AG04450 (cell line): Measurements from ENCODE around the gene NIPAL4. TPM values are rescaled to one million over a fixed set of nuclear protein-coding genes. Genes with fewer than 3 reads are reported as not detected.

Experiments used
- CTCF ChIA-PET: fragments of 300-600, 350-600 bp; formaldehyde crosslinking; extraction: SDS; loops from one replicate; lab custom pipeline; 2022; ENCODE audit warnings: antibody characterized with exemption, inconsistent platforms; lab: Charles Lee
- POLR2A ChIA-PET: fragments of 350-600 bp; formaldehyde crosslinking; extraction: SDS; loops from one replicate; lab custom pipeline; 2021; ENCODE audit warnings: antibody characterized with exemption, inconsistent platforms; lab: Yijun Ruan, JAX
- DNase-seq: peaks from one replicate; pipeline ENCODE4 v3.0.0-alpha.2; 2011; ENCODE audit warnings: low read depth, low spot score
- H3K27ac ChIP-seq: one replicate; pipeline ENCODE4 v1.5.1; 2012; ENCODE audit warnings: low read depth, low read length, control low read depth
- H3K27me3 ChIP-seq: one replicate; pipeline ENCODE4 v1.6.0; 2012; ENCODE audit warnings: low read length; ENCODE audit not compliant: control insufficient read depth, insufficient read depth
- H3K4me3 ChIP-seq: 2 replicates; pipeline ENCODE4 v1.5.1; 2011; ENCODE audit warnings: mild to moderate bottlenecking, low read depth, low read length, control low read depth
- H3K9me3 ChIP-seq: 2 replicates; pipeline ENCODE4 v1.5.1; 2012; ENCODE audit warnings: low read length; ENCODE audit not compliant: control insufficient read depth, insufficient read depth
- polyA plus RNA-seq: library from polyadenylated mRNA; depleted of rRNA; stranded (reverse); fragments of >200 nt; gene quantifications from 2 replicates; pipeline ENCODE4 v1.2.3, GENCODE V29; 2011
- TF ChIP-seq, protein P1 (sequence below): IDR thresholded peaks from 2 replicates; pipeline ENCODE4 v1.5.1; 2011; ENCODE audit warnings: low read depth, low read length, control low read depth, inconsistent platforms

NIPAL4 gene
- polyA plus RNA-seq, 1 experiment = 0.20 TPM

GRCh38 chr5:157484768-157485167, 24.8 kb downstream of the NIPAL4 start:
- CTCF ChIA-PET = interaction anchor here (1.2 to 2.7 kb wide), 5 partner anchors 8 to 259 kb away, joined by 5 to 14 read pairs (median 7); partner anchors contain the start of gene LSM11
- Histone ChIP-seq H3K9me3 (no peaks in the 10 kb centered on the region), H3K4me3 (no peak overlapping the region), H3K27ac (no peak overlapping the region), H3K27me3 (no peaks in the 10 kb centered on the region)
- no peak for DNase-seq
- TF ChIP-seq, protein P1, sequence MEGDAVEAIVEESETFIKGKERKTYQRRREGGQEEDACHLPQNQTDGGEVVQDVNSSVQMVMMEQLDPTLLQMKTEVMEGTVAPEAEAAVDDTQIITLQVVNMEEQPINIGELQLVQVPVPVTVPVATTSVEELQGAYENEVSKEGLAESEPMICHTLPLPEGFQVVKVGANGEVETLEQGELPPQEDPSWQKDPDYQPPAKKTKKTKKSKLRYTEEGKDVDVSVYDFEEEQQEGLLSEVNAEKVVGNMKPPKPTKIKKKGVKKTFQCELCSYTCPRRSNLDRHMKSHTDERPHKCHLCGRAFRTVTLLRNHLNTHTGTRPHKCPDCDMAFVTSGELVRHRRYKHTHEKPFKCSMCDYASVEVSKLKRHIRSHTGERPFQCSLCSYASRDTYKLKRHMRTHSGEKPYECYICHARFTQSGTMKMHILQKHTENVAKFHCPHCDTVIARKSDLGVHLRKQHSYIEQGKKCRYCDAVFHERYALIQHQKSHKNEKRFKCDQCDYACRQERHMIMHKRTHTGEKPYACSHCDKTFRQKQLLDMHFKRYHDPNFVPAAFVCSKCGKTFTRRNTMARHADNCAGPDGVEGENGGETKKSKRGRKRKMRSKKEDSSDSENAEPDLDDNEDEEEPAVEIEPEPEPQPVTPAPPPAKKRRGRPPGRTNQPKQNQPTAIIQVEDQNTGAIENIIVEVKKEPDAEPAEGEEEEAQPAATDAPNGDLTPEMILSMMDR = no peak
- POLR2A ChIA-PET = interaction anchor here (0.7 kb wide), 1 partner anchor 32 kb away, joined by 3 read pairs; no protein-coding TSS in a partner anchor

DNA sequence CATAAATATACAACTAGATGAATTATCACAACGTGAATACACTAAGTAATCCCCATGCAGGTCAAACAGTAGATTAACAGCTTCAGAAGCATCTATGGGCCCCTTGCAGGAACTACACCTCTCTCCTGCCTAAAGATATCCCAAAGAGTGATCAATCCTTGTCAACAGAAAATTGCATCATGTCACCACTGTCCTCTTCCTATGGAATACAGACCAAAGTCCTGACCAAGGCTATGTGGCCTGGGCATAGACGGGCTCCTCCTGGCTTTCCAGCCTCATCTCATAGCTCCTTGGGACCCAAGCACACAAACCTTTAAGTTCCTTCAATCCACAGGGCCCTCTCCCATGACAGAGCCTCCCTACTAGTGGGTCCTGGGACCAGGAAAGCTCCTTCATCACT, 25.3 kb downstream of the NIPAL4 start:
- H3K9me3 ChIP-seq = no peaks in the 10 kb centered on the region
- TF ChIP-seq, protein P1 = no peak
- no peak overlapping the region for H3K27ac ChIP-seq
- POLR2A ChIA-PET = no interaction called here
- no peaks in the 10 kb centered on the region for H3K27me3 ChIP-seq
- DNase-seq = no peak
- CTCF ChIA-PET = interaction anchor here (0.8 to 2.7 kb wide), 6 partner anchors 9 to 258 kb away, joined by 3 to 14 read pairs (median 7); partner anchors contain the start of gene LSM11
- H3K4me3 ChIP-seq = no peak overlapping the region

GRCh38 chr5:157485811-157486210, 25.8 kb downstream of the NIPAL4 start:
- ChIA-PET POLR2A (no interaction called here), CTCF (interaction anchor here (0.8 to 2.7 kb wide), 5 partner anchors 9 to 258 kb away, joined by 3 to 14 read pairs (median 7); partner anchors contain the start of gene LSM11)
- TF ChIP-seq, protein P1 = no peak
- no peaks in the 10 kb centered on the region for H3K27me3 ChIP-seq
- H3K27ac ChIP-seq = no peak overlapping the region
- no peak overlapping the region for H3K4me3 ChIP-seq
- no peak for DNase-seq
- H3K9me3 ChIP-seq = no peaks in the 10 kb centered on the region

DNA sequence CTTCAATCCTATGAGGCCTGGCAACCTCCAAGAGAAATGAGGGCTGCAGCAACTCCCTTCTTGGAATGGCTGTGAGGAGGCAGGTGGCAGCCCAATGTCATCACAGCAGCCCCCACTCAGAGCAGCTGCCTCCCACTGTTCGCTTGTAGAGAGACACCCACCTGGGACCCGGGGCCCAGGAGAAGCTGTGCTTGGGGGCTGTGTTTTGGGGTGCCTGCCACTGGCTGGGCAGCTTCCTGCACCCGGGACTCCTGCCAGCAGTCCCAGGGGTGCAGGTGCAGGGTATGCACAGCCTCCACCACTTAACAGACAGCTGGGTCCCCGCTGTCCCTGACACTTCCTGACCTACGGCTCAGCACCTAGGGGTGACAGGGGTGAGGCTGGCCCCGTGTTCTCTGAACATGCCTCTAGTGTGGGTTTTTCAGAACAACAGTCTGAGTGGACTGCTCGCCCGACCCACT, 26.2 kb downstream of the NIPAL4 start:
- H3K27ac ChIP-seq = no peak overlapping the region
- H3K9me3 ChIP-seq = no peaks in the 10 kb centered on the region
- ChIA-PET POLR2A (no interaction called here), CTCF (interaction anchor here (0.8 to 2.7 kb wide), 5 partner anchors 10 to 257 kb away, joined by 3 to 14 read pairs (median 7); partner anchors contain the start of gene LSM11)
- TF ChIP-seq, protein P1 = no peak
- no peak overlapping the region for H3K4me3 ChIP-seq
- DNase-seq = no peak
- H3K27me3 ChIP-seq = no peaks in the 10 kb centered on the region

GRCh38 chr5:157486861-157487260, 26.8 kb downstream of the NIPAL4 start:
- CTCF ChIA-PET = no interaction called here
- POLR2A ChIA-PET = no interaction called here

More at GRCh38 chr5:157486861-157487260, 26.8 kb downstream of the NIPAL4 start:
- TF ChIP-seq, protein P1 = no peak
- Histone ChIP-seq H3K4me3 (no peak overlapping the region), H3K9me3 (no peaks in the 10 kb centered on the region; the same call in 1 of the 2 replicates), H3K27ac (no peak overlapping the region), H3K27me3 (no peaks in the 10 kb centered on the region)
- DNase-seq = no peak
